KMS-11 (cell line): ENCODE results near the gene OSTM1.

Source experiments
- H2AFZ ChIP-seq: fragments of 200-600 bp; sonication (generic); 2 replicates; pipeline ENCODE4 v1.6.1; 2016; ENCODE audit warnings: antibody characterized with exemption, mixed run types, low read depth
- H3K27ac ChIP-seq: fragments of 200-600 bp; sonication (generic); 2 replicates; pipeline ENCODE4 v1.6.1; 2016; ENCODE audit warnings: mild to moderate bottlenecking, mixed run types
- H3K27me3 ChIP-seq: fragments of 200-600 bp; sonication (generic); 2 replicates; pipeline ENCODE4 v1.6.1; 2017; ENCODE audit warnings: mild to moderate bottlenecking, low read depth, mixed run types, moderate library complexity; ENCODE audit not compliant: insufficient read depth
- H3K36me3 ChIP-seq: fragments of 200-600 bp; sonication (generic); 2 replicates; pipeline ENCODE4 v1.6.1; 2017; ENCODE audit warnings: mild to moderate bottlenecking, mixed run types; ENCODE audit not compliant: insufficient read depth
- H3K4me1 ChIP-seq: fragments of 200-600 bp; sonication (generic); 2 replicates; pipeline ENCODE4 v1.6.1; 2016; ENCODE audit warnings: mild to moderate bottlenecking, low read depth, mixed run types; ENCODE audit not compliant: poor library complexity, severe bottlenecking
- H3K4me2 ChIP-seq: fragments of 200-600 bp; sonication (generic); 2 replicates; pipeline ENCODE4 v1.7.0; 2016; ENCODE audit warnings: mild to moderate bottlenecking, mixed run types
- H3K4me3 ChIP-seq: fragments of 200-600 bp; sonication (generic); IDR thresholded peaks from 2 replicates; pipeline ENCODE4 v1.6.1; 2017; ENCODE audit warnings: low read depth, low read length, mixed read lengths; ENCODE audit not compliant: insufficient read depth
- H3K79me2 ChIP-seq: fragments of 200-600 bp; sonication (generic); 2 replicates; pipeline ENCODE4 v1.6.1; 2016; ENCODE audit warnings: low read depth, mixed run types; ENCODE audit not compliant: insufficient read depth
- H3K9ac ChIP-seq: fragments of 200-600 bp; sonication (generic); 2 replicates; pipeline ENCODE4 v1.6.1; 2016; ENCODE audit warnings: mild to moderate bottlenecking, mixed run types
- H4K20me1 ChIP-seq: fragments of 200-600 bp; sonication (generic); 2 replicates; pipeline ENCODE4 v1.6.1; 2016; ENCODE audit warnings: mild to moderate bottlenecking, mixed run types; ENCODE audit not compliant: insufficient read depth
- CTCF ChIP-seq: fragments of 200-600 bp; sonication (generic); conservative IDR thresholded peaks from 2 replicates; pipeline ENCODE4 v1.6.1; 2017; ENCODE audit warnings: low read depth, mild to moderate bottlenecking, antibody characterized with exemption, low read length, moderate library complexity, mixed read lengths

Gene OSTM1

GRCh38 chr6:108030211-108030610, 44.3 kb downstream of the OSTM1 start:
- no peak overlapping the region for H3K4me3 ChIP-seq
- no peaks in the 10 kb centered on the region for H3K4me1 ChIP-seq
- H3K4me2 ChIP-seq, result no peak overlapping the region
- H3K9ac ChIP-seq, result no peak overlapping the region
- no peaks in the 10 kb centered on the region for H3K79me2 ChIP-seq
- no peak overlapping the region for H3K27ac ChIP-seq
- H2AFZ ChIP-seq, result no peak overlapping the region
- no peaks in the 10 kb centered on the region for H3K36me3 ChIP-seq
- no peak for TF ChIP-seq CTCF
- no peaks in the 10 kb centered on the region for H4K20me1 ChIP-seq
- H3K27me3 ChIP-seq, result no peaks in the 10 kb centered on the region

GRCh38 chr6:108029226-108029921, 45.2 kb downstream of the OSTM1 start:
- Histone ChIP-seq H3K9ac (no peak overlapping the region), H3K4me3 (no peak overlapping the region), H4K20me1 (no peaks in the 10 kb centered on the region), H3K79me2 (no peaks in the 10 kb centered on the region), H3K36me3 (no peaks in the 10 kb centered on the region), H3K4me2 (no peak overlapping the region), H3K27me3 (no peaks in the 10 kb centered on the region), H3K27ac (no peak overlapping the region), H2AFZ (no peak overlapping the region), H3K4me1 (no peaks in the 10 kb centered on the region)
- no peak for TF ChIP-seq CTCF

GRCh38 chr6:108027594-108027993, 46.9 kb downstream of the OSTM1 start:
- no peak overlapping the region for H3K4me3 ChIP-seq
- no peak overlapping the region for H2AFZ ChIP-seq
- TF ChIP-seq CTCF, result no peak
- H3K4me2 ChIP-seq, result no peak overlapping the region
- no peaks in the 10 kb centered on the region for H4K20me1 ChIP-seq
- H3K9ac ChIP-seq, result no peak overlapping the region
- H3K27me3 ChIP-seq, result no peaks in the 10 kb centered on the region
- H3K27ac ChIP-seq, result no peak overlapping the region
- H3K79me2 ChIP-seq, result no peaks in the 10 kb centered on the region
- no peaks in the 10 kb centered on the region for H3K4me1 ChIP-seq
- H3K36me3 ChIP-seq, result no peaks in the 10 kb centered on the region

- no peak for TF ChIP-seq CTCF
- Histone ChIP-seq H3K9ac (no peak overlapping the region), H3K4me1 (no peaks in the 10 kb centered on the region), H3K79me2 (no peaks in the 10 kb centered on the region), H3K27ac (no peak overlapping the region), H2AFZ (no peak overlapping the region), H3K36me3 (no peaks in the 10 kb centered on the region), H3K4me2 (no peak overlapping the region), H3K27me3 (no peaks in the 10 kb centered on the region), H4K20me1 (no peaks in the 10 kb centered on the region), H3K4me3 (no peak overlapping the region)
These were observed 47.5 kb downstream of the OSTM1 start for GRCh38 chr6:108027056-108027455.
